WTC11 (cell line): ENCODE results near the gene TMEM9B. TPM values are rescaled to one million over a fixed set of nuclear protein-coding genes. Genes with fewer than 3 reads are reported as not detected.

Experiments
- ATAC-seq: fragments of 200-7000 bp; cut with Tn5 transposase; 2 replicates; pipeline ENCODE4 v1.10.0; 2021; ENCODE audit warnings: mild to moderate bottlenecking, moderate library complexity
- CTCF ChIA-PET: fragments of 300-600 bp; sonication (Branson Sonifier 250); formaldehyde crosslinking; loops from one replicate; lab custom pipeline; 2021; ENCODE audit warnings: antibody characterized with exemption; lab: Charles Lee
- POLR2A ChIA-PET: fragments of 350-600 bp; sonication (Branson Sonifier 250); formaldehyde crosslinking; loops from one replicate; lab custom pipeline; 2021; ENCODE audit warnings: antibody characterized with exemption; lab: Charles Lee
- DNase-seq: peaks from one replicate; pipeline ENCODE4 v3.0.0; 2021; ENCODE audit warnings: low spot score
- H3K27ac Mint-ChIP-seq: 2 replicates; pipeline ENCODE4 v1.8.0; 2021; ENCODE audit warnings: mixed read lengths
- H3K27me3 Mint-ChIP-seq: 2 replicates; pipeline ENCODE4 v1.8.0; 2021; ENCODE audit warnings: low read depth, mild to moderate bottlenecking, moderate library complexity, mixed read lengths
- H3K36me3 Mint-ChIP-seq: 2 replicates; pipeline ENCODE4 v1.8.0; 2021; ENCODE audit warnings: mixed read lengths
- H3K4me1 Mint-ChIP-seq: 2 replicates; pipeline ENCODE4 v1.8.0; 2022; ENCODE audit warnings: mixed read lengths
- H3K4me3 Mint-ChIP-seq: 2 replicates; pipeline ENCODE4 v1.8.0; 2021; ENCODE audit warnings: mild to moderate bottlenecking, moderate library complexity, mixed read lengths
- H3K9me3 Mint-ChIP-seq: 2 replicates; pipeline ENCODE4 v1.8.0; 2021; ENCODE audit warnings: mixed read lengths
- CREB1 ChIP-seq: sonication (generic); formaldehyde crosslinking; IDR thresholded peaks from 2 replicates; pipeline ENCODE4 v1.8.0; 2023; ENCODE audit warnings: mild to moderate bottlenecking, missing genetic modification reagents
- ETV6 ChIP-seq: sonication (generic); formaldehyde crosslinking; IDR thresholded peaks from 2 replicates; pipeline ENCODE4 v1.8.1; 2022; ENCODE audit warnings: mild to moderate bottlenecking, missing genetic modification reagents
- MYBL2 ChIP-seq: sonication (generic); formaldehyde crosslinking; IDR thresholded peaks from 2 replicates; pipeline ENCODE4 v1.8.1; 2023; ENCODE audit warnings: mild to moderate bottlenecking, moderate library complexity, missing genetic modification reagents
- NFYB ChIP-seq: sonication (generic); formaldehyde crosslinking; conservative IDR thresholded peaks from 2 replicates; pipeline ENCODE4 v1.8.0; 2022; ENCODE audit warnings: low read depth, missing genetic modification reagents
- NR3C1 ChIP-seq: sonication (generic); formaldehyde crosslinking; conservative IDR thresholded peaks from 2 replicates; pipeline ENCODE4 v1.8.1; 2023; ENCODE audit warnings: low read depth, mild to moderate bottlenecking, missing genetic modification reagents
- SMAD3 ChIP-seq: sonication (generic); formaldehyde crosslinking; IDR thresholded peaks from 2 replicates; pipeline ENCODE4 v1.8.0; 2022; ENCODE audit warnings: missing genetic modification reagents, mild to moderate bottlenecking, borderline replicate concordance
- SP1 ChIP-seq: sonication (generic); formaldehyde crosslinking; conservative IDR thresholded peaks from 2 replicates; pipeline ENCODE4 v1.8.1; 2022; ENCODE audit warnings: missing genetic modification reagents
- TCF7 ChIP-seq: sonication (generic); formaldehyde crosslinking; IDR thresholded peaks from 2 replicates; pipeline ENCODE4 v1.8.0; 2022; ENCODE audit warnings: mild to moderate bottlenecking, low read depth, missing genetic modification reagents, moderate library complexity
- ZNF121 ChIP-seq: sonication (generic); formaldehyde crosslinking; IDR thresholded peaks from 2 replicates; pipeline ENCODE4 v1.8.0; 2023; ENCODE audit warnings: missing genetic modification reagents
- ZNF263 ChIP-seq: sonication (generic); formaldehyde crosslinking; IDR thresholded peaks from 2 replicates; pipeline ENCODE4 v1.8.1; 2022; ENCODE audit warnings: low read depth, mild to moderate bottlenecking, moderate library complexity, missing genetic modification reagents
- ZNF416 ChIP-seq: fragments of 250-450 bp; sonication (Bioruptor Pico); IDR thresholded peaks from 2 replicates; pipeline ENCODE4 v1.9.0; 2021; ENCODE audit warnings: mild to moderate bottlenecking, inconsistent platforms
- total RNA-seq: library from RNA; stranded (reverse); gene quantifications from 3 replicates; pipeline ENCODE4 v1.2.3, GENCODE V29; 2021
- TF ChIP-seq, protein P1 (sequence below): sonication (generic); formaldehyde crosslinking; IDR thresholded peaks from 2 replicates; pipeline ENCODE4 v1.8.1; 2023; ENCODE audit warnings: mild to moderate bottlenecking, missing genetic modification reagents, moderate library complexity
- TF ChIP-seq, protein P2 (sequence below): sonication (generic); formaldehyde crosslinking; IDR thresholded peaks from 2 replicates; pipeline ENCODE4 v1.8.1; 2023; ENCODE audit warnings: mild to moderate bottlenecking, missing genetic modification reagents
- TF ChIP-seq, protein P3 (sequence below): sonication (generic); formaldehyde crosslinking; IDR thresholded peaks from 2 replicates; pipeline ENCODE4 v1.8.0; 2022; ENCODE audit warnings: mild to moderate bottlenecking, missing genetic modification reagents
- TF ChIP-seq, protein P4 (sequence below): fragments of 200-600 bp; IDR thresholded peaks from 2 replicates; pipeline ENCODE4 v1.8.0; 2022; ENCODE audit warnings: antibody characterized with exemption
- TF ChIP-seq, protein P5 (sequence below): sonication (generic); formaldehyde crosslinking; IDR thresholded peaks from 2 replicates; pipeline ENCODE4 v1.8.0; 2023; ENCODE audit warnings: missing genetic modification reagents

Gene TMEM9B
- total RNA-seq, 1 experiment from 2014 or later = 8.7 TPM

DNA sequence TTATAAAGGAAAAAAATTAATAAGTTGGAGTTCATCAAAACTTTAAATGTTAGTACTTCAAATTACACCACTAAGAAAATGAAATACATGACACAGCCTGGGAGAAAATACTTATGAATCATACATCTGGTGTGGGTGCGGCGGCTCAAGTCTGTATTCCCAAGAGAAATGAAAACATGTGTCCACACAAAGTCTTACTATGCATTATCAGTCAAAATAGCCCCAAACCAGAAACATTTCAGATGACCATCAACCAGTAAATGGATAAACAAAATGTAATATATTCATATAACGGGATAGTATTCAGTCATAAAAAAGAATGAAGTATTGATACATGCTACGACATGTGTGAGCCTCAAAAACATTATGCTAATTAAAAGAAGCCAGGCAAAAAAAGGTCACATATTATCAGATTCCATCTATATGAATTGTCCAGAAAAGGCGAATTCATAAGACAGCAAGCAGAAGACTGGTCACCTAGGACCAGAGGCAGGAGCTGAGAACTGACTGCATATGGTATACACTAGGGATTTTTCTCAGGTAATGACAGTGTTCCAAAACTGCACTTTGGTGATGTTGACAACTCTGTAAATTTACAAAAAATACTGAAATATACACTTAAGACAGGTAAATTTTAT is 58.6 kb downstream of the TMEM9B start (continued):
- TF ChIP-seq, protein P1, sequence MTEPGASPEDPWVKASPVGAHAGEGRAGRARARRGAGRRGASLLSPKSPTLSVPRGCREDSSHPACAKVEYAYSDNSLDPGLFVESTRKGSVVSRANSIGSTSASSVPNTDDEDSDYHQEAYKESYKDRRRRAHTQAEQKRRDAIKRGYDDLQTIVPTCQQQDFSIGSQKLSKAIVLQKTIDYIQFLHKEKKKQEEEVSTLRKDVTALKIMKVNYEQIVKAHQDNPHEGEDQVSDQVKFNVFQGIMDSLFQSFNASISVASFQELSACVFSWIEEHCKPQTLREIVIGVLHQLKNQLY (CRISPR knock-in tag) = no peak
- TF ChIP-seq, protein P2, sequence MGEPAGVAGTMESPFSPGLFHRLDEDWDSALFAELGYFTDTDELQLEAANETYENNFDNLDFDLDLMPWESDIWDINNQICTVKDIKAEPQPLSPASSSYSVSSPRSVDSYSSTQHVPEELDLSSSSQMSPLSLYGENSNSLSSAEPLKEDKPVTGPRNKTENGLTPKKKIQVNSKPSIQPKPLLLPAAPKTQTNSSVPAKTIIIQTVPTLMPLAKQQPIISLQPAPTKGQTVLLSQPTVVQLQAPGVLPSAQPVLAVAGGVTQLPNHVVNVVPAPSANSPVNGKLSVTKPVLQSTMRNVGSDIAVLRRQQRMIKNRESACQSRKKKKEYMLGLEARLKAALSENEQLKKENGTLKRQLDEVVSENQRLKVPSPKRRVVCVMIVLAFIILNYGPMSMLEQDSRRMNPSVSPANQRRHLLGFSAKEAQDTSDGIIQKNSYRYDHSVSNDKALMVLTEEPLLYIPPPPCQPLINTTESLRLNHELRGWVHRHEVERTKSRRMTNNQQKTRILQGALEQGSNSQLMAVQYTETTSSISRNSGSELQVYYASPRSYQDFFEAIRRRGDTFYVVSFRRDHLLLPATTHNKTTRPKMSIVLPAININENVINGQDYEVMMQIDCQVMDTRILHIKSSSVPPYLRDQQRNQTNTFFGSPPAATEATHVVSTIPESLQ (CRISPR knock-in tag) = no peak
- TF ChIP-seq, protein P3, sequence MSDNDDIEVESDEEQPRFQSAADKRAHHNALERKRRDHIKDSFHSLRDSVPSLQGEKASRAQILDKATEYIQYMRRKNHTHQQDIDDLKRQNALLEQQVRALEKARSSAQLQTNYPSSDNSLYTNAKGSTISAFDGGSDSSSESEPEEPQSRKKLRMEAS (CRISPR knock-in tag) = no peak
- TF ChIP-seq, all 79 proteins: peak for 0

DNA sequence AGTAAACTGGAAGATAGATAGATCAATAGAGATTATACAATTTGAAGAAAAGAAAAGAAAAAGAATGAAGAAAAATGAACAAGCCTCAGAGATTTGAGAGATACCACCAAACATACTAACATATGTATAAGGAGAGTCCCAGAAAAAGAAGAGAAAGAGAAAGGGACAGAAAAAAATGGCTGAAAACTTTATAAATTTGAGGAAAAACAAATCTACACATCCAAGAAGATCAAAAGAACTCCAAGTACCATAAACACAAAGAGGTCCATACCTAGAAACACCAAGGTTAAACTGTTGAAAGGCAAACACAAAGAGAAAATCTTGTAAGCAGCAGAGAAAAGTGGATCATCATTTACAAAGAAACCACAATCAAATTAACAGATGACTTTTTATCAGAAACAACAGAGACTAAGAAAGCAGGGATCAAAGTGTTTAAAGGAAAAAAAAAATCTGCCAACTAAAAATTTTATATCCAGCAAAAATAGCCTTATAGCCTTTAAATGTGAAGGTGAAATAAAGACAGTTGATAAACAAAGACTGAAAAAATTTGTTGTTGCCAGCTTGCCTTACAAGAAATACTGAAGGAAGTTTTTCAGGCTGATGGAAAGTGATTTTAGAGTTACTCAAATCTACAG is 65.0 kb downstream of the TMEM9B start:
- peaks cover 29% of the 10 kb centered on the region for H3K9me3 Mint-ChIP-seq
- TF ChIP-seq, protein P4, sequence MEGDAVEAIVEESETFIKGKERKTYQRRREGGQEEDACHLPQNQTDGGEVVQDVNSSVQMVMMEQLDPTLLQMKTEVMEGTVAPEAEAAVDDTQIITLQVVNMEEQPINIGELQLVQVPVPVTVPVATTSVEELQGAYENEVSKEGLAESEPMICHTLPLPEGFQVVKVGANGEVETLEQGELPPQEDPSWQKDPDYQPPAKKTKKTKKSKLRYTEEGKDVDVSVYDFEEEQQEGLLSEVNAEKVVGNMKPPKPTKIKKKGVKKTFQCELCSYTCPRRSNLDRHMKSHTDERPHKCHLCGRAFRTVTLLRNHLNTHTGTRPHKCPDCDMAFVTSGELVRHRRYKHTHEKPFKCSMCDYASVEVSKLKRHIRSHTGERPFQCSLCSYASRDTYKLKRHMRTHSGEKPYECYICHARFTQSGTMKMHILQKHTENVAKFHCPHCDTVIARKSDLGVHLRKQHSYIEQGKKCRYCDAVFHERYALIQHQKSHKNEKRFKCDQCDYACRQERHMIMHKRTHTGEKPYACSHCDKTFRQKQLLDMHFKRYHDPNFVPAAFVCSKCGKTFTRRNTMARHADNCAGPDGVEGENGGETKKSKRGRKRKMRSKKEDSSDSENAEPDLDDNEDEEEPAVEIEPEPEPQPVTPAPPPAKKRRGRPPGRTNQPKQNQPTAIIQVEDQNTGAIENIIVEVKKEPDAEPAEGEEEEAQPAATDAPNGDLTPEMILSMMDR = no peak
- no peak for TF ChIP-seq TCF7
- TF ChIP-seq ZNF263 = no peak
- TF ChIP-seq ZNF416 = no peak
- TF ChIP-seq NR3C1 (CRISPR knock-in tag) = no peak
- TF ChIP-seq ZNF121 = no peak
- TF ChIP-seq SP1 (CRISPR knock-in tag) = no peak
- TF ChIP-seq MYBL2 (CRISPR knock-in tag) = no peak
- TF ChIP-seq NFYB = no peak
- TF ChIP-seq SMAD3 (CRISPR knock-in tag) = no peak
- TF ChIP-seq CREB1 (CRISPR knock-in tag) = no peak
- TF ChIP-seq, protein P5, sequence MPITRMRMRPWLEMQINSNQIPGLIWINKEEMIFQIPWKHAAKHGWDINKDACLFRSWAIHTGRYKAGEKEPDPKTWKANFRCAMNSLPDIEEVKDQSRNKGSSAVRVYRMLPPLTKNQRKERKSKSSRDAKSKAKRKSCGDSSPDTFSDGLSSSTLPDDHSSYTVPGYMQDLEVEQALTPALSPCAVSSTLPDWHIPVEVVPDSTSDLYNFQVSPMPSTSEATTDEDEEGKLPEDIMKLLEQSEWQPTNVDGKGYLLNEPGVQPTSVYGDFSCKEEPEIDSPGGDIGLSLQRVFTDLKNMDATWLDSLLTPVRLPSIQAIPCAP (CRISPR knock-in tag) = no peak
- no peak for TF ChIP-seq ETV6 (CRISPR knock-in tag)
- ATAC-seq = no peak
- ChIA-PET POLR2A (no interaction called here), CTCF (no interaction called here)
- peaks cover 18% of the 10 kb centered on the region for H3K36me3 Mint-ChIP-seq
- H3K4me3 Mint-ChIP-seq = no peak overlapping the region
- H3K27ac Mint-ChIP-seq = no peak overlapping the region
- H3K4me1 Mint-ChIP-seq = no peaks in the 10 kb centered on the region
- DNase-seq = no peak
- H3K27me3 Mint-ChIP-seq = peaks cover 3% of the 10 kb centered on the region; the same call in 1 of the 2 replicates

Other genes starting within 250 kb of the TMEM9B start
- gene AKIP1, start 53.3 kb downstream of the TMEM9B start, total RNA-seq = 21.1 to 26.0 TPM (median 22.0 TPM) in 3 replicates
- 0.11 to 0.42 TPM in 2 of 3 replicates, not detected in the other for gene C11orf16, start 31.5 kb downstream of the TMEM9B start, total RNA-seq
- not detected in 3 replicates for gene ASCL3, start 21.4 kb downstream of the TMEM9B start, total RNA-seq
- gene NRIP3, start 39.6 kb upstream of the TMEM9B start, total RNA-seq = 3.9 to 4.5 TPM (median 4.4 TPM) in 3 replicates
- gene SCUBE2, start 127.2 kb upstream of the TMEM9B start, total RNA-seq = 0.64 to 1.9 TPM (median 1.2 TPM) in 3 replicates